PFSK-1 (cell line): ENCODE results near the gene CFP.

Experiments used
- FOXP2 ChIP-seq: optimal IDR thresholded peaks from 2 replicates; pipeline ENCODE3; 2011; ENCODE audit warnings: borderline replicate concordance, control low read depth, inconsistent platforms; ENCODE audit not compliant: insufficient read depth; ENCODE audit errors: extremely low read length, extremely low read depth
- POLR2AphosphoS5 ChIP-seq: IDR thresholded peaks from 2 replicates; pipeline ENCODE4 v1.6.1; 2012; ENCODE audit warnings: low read depth, mild to moderate bottlenecking, control low read depth, low read length, moderate library complexity
- SIN3A ChIP-seq: IDR thresholded peaks from 2 replicates; pipeline ENCODE4 v1.6.1; 2012; ENCODE audit warnings: mild to moderate bottlenecking, low read length, moderate library complexity, borderline replicate concordance; ENCODE audit not compliant: insufficient read depth
- TAF1 ChIP-seq: IDR thresholded peaks from 2 replicates; pipeline ENCODE4 v1.6.1; 2012; ENCODE audit warnings: low read length, control low read depth, borderline replicate concordance; ENCODE audit not compliant: insufficient read depth

DNA sequence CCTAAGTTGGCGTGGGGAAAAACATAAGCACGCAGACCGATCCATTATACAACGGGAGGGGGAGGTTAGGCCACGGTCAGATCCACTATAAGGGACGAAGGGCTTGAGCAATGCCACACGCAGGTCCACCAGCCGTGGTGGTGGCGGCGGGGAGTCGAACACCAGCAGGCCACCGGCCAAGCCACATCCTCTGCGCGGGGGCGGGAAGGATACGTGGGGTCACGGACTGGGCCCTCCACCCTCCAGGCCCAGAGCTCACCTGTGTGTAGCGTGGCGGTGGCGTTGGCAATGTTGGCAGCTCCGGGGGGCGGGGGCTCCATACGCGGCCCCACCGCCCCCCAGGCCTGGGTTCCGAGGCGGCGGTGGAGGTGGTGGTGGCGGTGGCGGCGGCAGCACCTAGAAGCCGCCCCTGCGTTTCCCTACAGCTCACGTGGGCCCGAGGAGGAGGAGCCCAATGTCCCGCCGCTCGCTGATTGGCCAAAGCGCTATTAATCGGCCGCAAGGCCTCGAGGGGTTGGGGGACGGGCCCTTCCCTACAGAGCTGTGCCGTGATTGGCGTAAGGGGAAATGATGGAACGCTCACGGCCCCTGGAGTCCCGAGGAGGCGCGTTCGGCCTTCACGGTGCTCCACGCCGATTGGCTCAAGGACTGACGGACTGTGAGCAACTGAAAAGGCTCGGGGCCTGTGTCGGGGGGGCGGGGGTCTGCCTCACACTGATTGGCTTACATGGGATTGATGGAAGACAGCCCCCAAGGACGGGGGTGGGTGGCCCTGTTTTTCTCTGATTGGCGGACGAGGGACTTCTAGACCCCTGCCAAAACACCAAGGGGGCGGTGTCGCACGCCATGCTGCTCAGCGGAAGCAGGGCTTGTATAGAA lies 20.7 kb upstream of the CFP start, which contains the start of gene ELK1:
- peak; percentile 84; the same call in 1 of the 2 replicates for TF ChIP-seq SIN3A
- no peak; the same call in 1 of the 2 replicates for TF ChIP-seq TAF1
- no peak for TF ChIP-seq FOXP2
- 0 out of 2 replicates have a peak, but pooled peaks have one; percentile 16 for TF ChIP-seq POLR2AphosphoS5
